Camera-type eye (tissue), 1 donor: ENCODE results near the gene USP3. TPM values are rescaled to one million over a fixed set of nuclear protein-coding genes. Genes with fewer than 3 reads are reported as not detected.

Experiments used
- total RNA-seq: library from RNA; depleted of rRNA; stranded (reverse); fragments of >200 nt; gene quantifications from one replicate; pipeline ENCODE4 v1.2.3, GENCODE V29; 2014

USP3 gene, protein sequence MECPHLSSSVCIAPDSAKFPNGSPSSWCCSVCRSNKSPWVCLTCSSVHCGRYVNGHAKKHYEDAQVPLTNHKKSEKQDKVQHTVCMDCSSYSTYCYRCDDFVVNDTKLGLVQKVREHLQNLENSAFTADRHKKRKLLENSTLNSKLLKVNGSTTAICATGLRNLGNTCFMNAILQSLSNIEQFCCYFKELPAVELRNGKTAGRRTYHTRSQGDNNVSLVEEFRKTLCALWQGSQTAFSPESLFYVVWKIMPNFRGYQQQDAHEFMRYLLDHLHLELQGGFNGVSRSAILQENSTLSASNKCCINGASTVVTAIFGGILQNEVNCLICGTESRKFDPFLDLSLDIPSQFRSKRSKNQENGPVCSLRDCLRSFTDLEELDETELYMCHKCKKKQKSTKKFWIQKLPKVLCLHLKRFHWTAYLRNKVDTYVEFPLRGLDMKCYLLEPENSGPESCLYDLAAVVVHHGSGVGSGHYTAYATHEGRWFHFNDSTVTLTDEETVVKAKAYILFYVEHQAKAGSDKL
- 97.3 TPM for total RNA-seq

DNA sequence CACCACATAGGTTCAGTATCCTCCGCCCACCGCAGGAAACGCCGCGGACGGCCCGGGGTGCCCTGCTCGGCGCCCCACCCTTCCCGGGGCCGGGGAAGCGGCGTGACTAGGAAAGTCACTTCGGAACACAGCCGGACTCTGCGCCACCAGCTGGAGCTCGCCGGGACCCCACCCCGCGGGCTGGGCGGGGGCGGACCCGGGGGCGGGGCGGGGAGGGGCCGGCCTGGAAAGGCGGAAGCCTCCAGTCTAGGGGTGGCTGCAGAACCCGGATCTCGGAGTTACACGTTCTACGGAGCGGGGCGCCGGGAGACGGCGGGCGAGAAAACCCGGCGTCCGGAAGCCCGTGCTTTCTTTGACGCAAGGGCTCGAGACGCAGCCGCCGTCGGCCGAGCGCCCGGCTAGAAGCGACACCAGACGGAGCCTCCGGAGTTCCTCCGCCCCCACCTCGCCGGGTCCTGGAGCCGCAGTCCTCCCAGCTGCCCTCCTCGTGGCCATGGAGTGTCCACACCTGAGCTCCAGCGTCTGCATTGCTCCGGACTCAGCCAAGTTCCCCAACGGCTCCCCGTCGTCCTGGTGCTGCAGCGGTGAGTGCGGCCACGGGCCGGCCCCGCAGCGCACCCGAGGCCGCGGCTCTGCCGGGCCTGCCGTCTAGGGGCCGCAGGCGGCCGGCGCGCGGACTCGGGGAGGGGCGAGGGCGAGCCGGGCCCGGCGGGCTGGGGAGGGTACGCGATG is at the start of gene USP3:
Gene USP3 (plus strand): TSS at position 347 of the 732 bp plus-strand sequence. CDS start 147 bp downstream, at position 494.

DNA sequence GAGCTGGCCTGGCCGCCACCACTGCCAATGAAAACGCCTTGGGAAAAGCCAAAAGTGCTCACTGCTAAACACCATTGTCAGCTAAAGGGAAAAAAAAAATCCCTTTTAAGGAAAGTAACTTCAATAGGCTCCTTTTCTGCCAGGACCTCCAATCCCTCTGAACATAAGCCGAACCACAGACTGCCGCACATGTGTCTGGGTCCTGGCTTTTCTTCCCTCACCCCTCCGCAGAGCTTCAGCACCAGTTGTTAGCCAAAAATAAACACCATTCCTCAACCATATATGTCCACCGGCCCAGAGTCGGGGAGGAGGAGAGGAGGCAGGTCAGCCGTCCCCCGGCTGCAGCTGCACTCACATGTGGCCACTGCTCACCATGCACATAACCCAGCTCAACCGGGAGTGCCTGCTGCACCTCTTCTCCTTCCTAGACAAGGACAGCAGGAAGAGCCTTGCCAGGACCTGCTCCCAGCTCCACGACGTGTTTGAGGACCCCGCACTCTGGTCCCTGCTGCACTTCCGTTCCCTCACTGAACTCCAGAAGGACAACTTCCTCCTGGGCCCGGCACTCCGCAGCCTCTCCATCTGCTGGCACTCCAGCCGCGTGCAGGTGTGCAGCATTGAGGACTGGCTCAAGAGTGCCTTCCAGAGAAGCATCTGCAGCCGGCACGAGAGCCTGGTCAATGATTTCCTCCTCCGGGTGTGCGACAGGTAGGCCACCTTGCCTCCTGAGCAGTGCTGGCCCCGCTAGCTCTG is 92.8 kb downstream of the USP3 start, which contains the start of gene FBXL22:
Gene FBXL22 (plus strand): TSS at position 350 of the 753 bp plus-strand sequence. CDS start 6 bp downstream, at position 356.

Other genes with a start within 250 kb of the USP3 start
- 22.2 TPM for gene APH1B, start 227.0 kb upstream of the USP3 start, total RNA-seq
- 17.4 TPM for gene CA12, start 122.7 kb upstream of the USP3 start, total RNA-seq
- 5.1 TPM for gene FBXL22, start 92.8 kb downstream of the USP3 start, total RNA-seq